ENCODE data around the gene ZNF772.

The ZNF772 gene

DNA sequence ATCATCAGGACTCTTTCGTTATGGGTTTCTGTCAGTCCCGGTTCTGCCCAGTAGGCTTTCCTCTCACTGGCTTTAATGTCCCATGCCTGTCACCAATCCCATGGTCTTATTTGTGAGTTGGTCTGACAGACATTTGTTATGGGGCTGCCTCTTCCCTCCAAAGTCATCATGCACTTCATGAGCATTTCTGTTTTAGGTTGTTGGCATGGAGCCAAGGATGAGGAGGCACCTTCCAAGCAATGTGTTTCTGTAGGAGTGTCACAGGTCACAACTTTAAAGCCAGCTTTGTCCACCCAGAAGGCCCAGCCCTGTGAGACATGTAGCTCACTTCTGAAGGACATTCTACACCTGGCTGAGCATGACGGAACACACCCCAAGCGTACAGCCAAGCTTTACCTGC lies 57.9 kb downstream of the ZNF772 start:
- Histone ChIP-seq H2AFZ (ENCODE audit: low read depth) (no peak overlapping the region), H3K27ac (no peak overlapping the region), H3K27me3 (ENCODE audit: insufficient read depth, low read depth) (no peaks in the 10 kb centered on the region), H3K4me3 (IDR thresholded peaks at IDR 0.05; ENCODE audit: insufficient read depth, low read depth, low read length) (no peak overlapping the region), H3K4me2 (no peak overlapping the region), H3K4me1 (ENCODE audit: low read depth, poor library complexity, severe bottlenecking) (no peaks in the 10 kb centered on the region), H3K9ac (no peak overlapping the region), H4K20me1 (ENCODE audit: insufficient read depth) (no peaks in the 10 kb centered on the region), H3K36me3 (ENCODE audit: insufficient read depth) (peaks cover 33% of the 10 kb centered on the region; the same call in 1 of the 2 replicates), H3K79me2 (ENCODE audit: insufficient read depth, low read depth) (no peaks in the 10 kb centered on the region)
- TF ChIP-seq, protein P1, sequence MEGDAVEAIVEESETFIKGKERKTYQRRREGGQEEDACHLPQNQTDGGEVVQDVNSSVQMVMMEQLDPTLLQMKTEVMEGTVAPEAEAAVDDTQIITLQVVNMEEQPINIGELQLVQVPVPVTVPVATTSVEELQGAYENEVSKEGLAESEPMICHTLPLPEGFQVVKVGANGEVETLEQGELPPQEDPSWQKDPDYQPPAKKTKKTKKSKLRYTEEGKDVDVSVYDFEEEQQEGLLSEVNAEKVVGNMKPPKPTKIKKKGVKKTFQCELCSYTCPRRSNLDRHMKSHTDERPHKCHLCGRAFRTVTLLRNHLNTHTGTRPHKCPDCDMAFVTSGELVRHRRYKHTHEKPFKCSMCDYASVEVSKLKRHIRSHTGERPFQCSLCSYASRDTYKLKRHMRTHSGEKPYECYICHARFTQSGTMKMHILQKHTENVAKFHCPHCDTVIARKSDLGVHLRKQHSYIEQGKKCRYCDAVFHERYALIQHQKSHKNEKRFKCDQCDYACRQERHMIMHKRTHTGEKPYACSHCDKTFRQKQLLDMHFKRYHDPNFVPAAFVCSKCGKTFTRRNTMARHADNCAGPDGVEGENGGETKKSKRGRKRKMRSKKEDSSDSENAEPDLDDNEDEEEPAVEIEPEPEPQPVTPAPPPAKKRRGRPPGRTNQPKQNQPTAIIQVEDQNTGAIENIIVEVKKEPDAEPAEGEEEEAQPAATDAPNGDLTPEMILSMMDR (conservative IDR thresholded peaks at IDR 0.05; ENCODE audit: low read depth, low read length) = no peak
